K562 (cell line): ENCODE measurements around the gene RBMS3.

ENCODE experiments used
- CTCF ChIP-seq, 3 experiments: IDR thresholded peaks in 2 of 3; conservative IDR thresholded peaks in 1 of 3; 2 replicates each; pipeline ENCODE4 v1.5.1; 2011 to 2012; ENCODE audit warnings: low read length in 3 of 3, mild to moderate bottlenecking in 3 of 3, control low read depth in 2 of 3, improper control_type of control experiment in 1 of 3, inconsistent platforms in 1 of 3, low read depth in 1 of 3, mixed read lengths in 1 of 3, moderate library complexity in 1 of 3; ENCODE audit not compliant: insufficient read depth in 2 of 3
- FIP1L1 ChIP-seq: fragments of 200-400 bp; formaldehyde crosslinking; IDR thresholded peaks from 2 replicates; pipeline ENCODE4 v1.6.1; 2018; ENCODE audit warnings: mild to moderate bottlenecking, low read depth, low read length; ENCODE audit not compliant: poor library complexity, severe bottlenecking
- ZNF766 ChIP-seq: fragments of 200-800 bp; sonication (Bioruptor generic); conservative IDR thresholded peaks from 2 replicates; pipeline ENCODE4 v1.6.1; 2016; ENCODE audit warnings: missing genetic modification characterization, missing compliant biosample characterization

GRCh38 chr3:29757054-29757777, 476.3 kb downstream of the RBMS3 start:
- TF ChIP-seq FIP1L1, result no peak
- TF ChIP-seq CTCF (IDR thresholded peaks at IDR 0.05 in 2 of 3, conservative IDR thresholded peaks at IDR 0.05 in 1 of 3; ENCODE audit: insufficient read depth in 2 of 3, low read depth in 1 of 3, low read length in 3 of 3), result no peak
- no peak for TF ChIP-seq ZNF766 (CRISPR knock-in tag)
